ENCODE measurements around the gene CDH13.

DNA sequence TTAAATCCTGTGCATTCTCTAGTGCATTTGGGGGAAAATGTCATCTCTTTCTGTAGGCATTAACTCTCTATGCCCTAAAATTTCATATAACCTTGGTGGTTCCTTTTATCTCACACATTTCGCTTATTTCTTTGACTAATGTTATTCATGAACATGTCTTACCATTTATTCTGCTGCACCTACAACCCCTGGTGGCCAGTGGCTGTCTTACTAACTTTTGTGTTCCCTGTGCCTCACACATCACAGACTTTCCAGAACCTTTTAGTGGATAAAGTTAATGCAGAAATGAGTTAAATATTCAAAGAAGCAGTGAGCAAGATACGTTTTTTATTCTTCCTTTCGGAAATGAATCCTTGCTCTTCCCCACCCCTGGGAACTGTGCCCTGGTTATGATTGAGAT, 111.9 kb downstream of the CDH13 start:
- TF ChIP-seq POLR2A (IDR thresholded peaks at IDR 0.05), result no peak
- TF ChIP-seq, protein P1, sequence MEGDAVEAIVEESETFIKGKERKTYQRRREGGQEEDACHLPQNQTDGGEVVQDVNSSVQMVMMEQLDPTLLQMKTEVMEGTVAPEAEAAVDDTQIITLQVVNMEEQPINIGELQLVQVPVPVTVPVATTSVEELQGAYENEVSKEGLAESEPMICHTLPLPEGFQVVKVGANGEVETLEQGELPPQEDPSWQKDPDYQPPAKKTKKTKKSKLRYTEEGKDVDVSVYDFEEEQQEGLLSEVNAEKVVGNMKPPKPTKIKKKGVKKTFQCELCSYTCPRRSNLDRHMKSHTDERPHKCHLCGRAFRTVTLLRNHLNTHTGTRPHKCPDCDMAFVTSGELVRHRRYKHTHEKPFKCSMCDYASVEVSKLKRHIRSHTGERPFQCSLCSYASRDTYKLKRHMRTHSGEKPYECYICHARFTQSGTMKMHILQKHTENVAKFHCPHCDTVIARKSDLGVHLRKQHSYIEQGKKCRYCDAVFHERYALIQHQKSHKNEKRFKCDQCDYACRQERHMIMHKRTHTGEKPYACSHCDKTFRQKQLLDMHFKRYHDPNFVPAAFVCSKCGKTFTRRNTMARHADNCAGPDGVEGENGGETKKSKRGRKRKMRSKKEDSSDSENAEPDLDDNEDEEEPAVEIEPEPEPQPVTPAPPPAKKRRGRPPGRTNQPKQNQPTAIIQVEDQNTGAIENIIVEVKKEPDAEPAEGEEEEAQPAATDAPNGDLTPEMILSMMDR (IDR thresholded peaks at IDR 0.05), result no peak

All from Peyer's patch (tissue), 4 donors.